Endothelial cell of umbilical vein (primary cell): ENCODE data around the gene DDX25. TPM values are rescaled to one million over a fixed set of nuclear protein-coding genes. Genes with fewer than 3 reads are reported as not detected.

ENCODE experiments used
- BruUV-seq: library from RNA; stranded (reverse); fragments of 400-500 nt; replicated peaks from 2 replicates; lab custom pipeline; 2021; lab: Mats Ljungman, UMichigan
- CTCF ChIA-PET: fragments of 300-600, 350-600 bp; sonication (Branson Sonifier 250); formaldehyde crosslinking; loops from one replicate; lab custom pipeline; 2021; ENCODE audit warnings: antibody characterized with exemption, inconsistent platforms; lab: Charles Lee
- POLR2A ChIA-PET: fragments of 300-600, 350-600 bp; sonication (Branson Sonifier 250); formaldehyde crosslinking; loops from one replicate; lab custom pipeline; 2021; ENCODE audit warnings: antibody characterized with exemption, inconsistent platforms; lab: Charles Lee
- DNase-seq: peaks from one replicate; pipeline ENCODE4 v3.0.0-alpha.2; 2011; ENCODE audit warnings: low read depth, low spot score
- FAIRE-seq: peaks from 2 replicates; lab custom pipeline; 2011; peaks lifted over from hg19 to GRCh38; lab: Jason Lieb, UNC
- H2AFZ ChIP-seq: 2 replicates; pipeline ENCODE4 v1.6.0; 2012; ENCODE audit warnings: low read depth, low read length, control low read depth, inconsistent platforms
- H3K27ac ChIP-seq: 2 replicates; pipeline ENCODE4 v1.5.1; 2011; ENCODE audit warnings: low read depth, mild to moderate bottlenecking, control low read depth, low read length, moderate library complexity; ENCODE audit not compliant: insufficient read depth
- H3K27me3 ChIP-seq, 2 experiments: 2 replicates each; pipeline versions ENCODE4 v1.6.0 to v1.6.1; 2011; ENCODE audit warnings: low read length in 2 of 2, mixed read lengths in 1 of 2; ENCODE audit not compliant: control insufficient read depth in 2 of 2, insufficient read depth in 2 of 2
- H3K36me3 ChIP-seq, 2 experiments: 2 replicates in 1 of 2; 3 replicates in 1 of 2; pipeline ENCODE4 v1.5.1; 2011; ENCODE audit warnings: low read length in 2 of 2, mild to moderate bottlenecking in 1 of 2, moderate library complexity in 1 of 2; ENCODE audit not compliant: control insufficient read depth in 2 of 2, insufficient read depth in 2 of 2; ENCODE audit errors: extremely low read depth in 1 of 2
- H3K4me1 ChIP-seq: 3 replicates; pipeline ENCODE4 v1.5.1; 2011; ENCODE audit warnings: mild to moderate bottlenecking, low read length; ENCODE audit not compliant: control insufficient read depth, insufficient read depth; ENCODE audit errors: extremely low read depth
- H3K4me2 ChIP-seq: 2 replicates; pipeline ENCODE4 v1.6.1; 2011; ENCODE audit warnings: low read length, control low read depth, mixed read lengths; ENCODE audit not compliant: insufficient read depth
- H3K4me3 ChIP-seq, 3 experiments: fragments of 200-600 bp in 1 of 3; sonication (generic), shearing (Covaris generic) in 1 of 3; replicated peaks in 1 of 3; 2 replicates each; pipeline ENCODE4 v1.5.1; 2011 to 2016; ENCODE audit warnings: control low read depth in 3 of 3, low read length in 3 of 3, mild to moderate bottlenecking in 2 of 3, inconsistent platforms in 1 of 3, low read depth in 1 of 3, moderate library complexity in 1 of 3; ENCODE audit not compliant: insufficient read depth in 1 of 3
- H3K79me2 ChIP-seq: 2 replicates; pipeline ENCODE4 v1.6.0; 2012; ENCODE audit warnings: low read length, inconsistent platforms; ENCODE audit not compliant: control insufficient read depth, insufficient read depth
- H3K9ac ChIP-seq: replicated peaks from 2 replicates; pipeline ENCODE3; 2011; ENCODE audit warnings: low read length, control low read depth; ENCODE audit not compliant: insufficient read depth; ENCODE audit errors: extremely low read depth
- H3K9me1 ChIP-seq: replicated peaks from 3 replicates; pipeline ENCODE4 v1.6.0; 2011; ENCODE audit warnings: mild to moderate bottlenecking, low read length; ENCODE audit not compliant: control insufficient read depth, insufficient read depth; ENCODE audit errors: extremely low read depth
- H3K9me3 ChIP-seq: replicated peaks from 2 replicates; pipeline ENCODE4 v1.5.1; 2012; ENCODE audit warnings: low read length, inconsistent platforms; ENCODE audit not compliant: control insufficient read depth, insufficient read depth
- H4K20me1 ChIP-seq: replicated peaks from 2 replicates; pipeline ENCODE3; 2011; ENCODE audit warnings: mild to moderate bottlenecking, low read length; ENCODE audit not compliant: control insufficient read depth, insufficient read depth; ENCODE audit errors: extremely low read depth
- CTCF ChIP-seq, 2 donors: IDR thresholded peaks; 1 replicate in 1 of 2; 2 replicates in 1 of 2; pipeline ENCODE4 v1.5.1; 2011; ENCODE audit warnings: low read length in 2 of 2, mild to moderate bottlenecking in 2 of 2, moderate library complexity in 2 of 2, control low read depth in 1 of 2, inconsistent platforms in 1 of 2, low read depth in 1 of 2; ENCODE audit not compliant: insufficient read depth in 1 of 2; ENCODE audit errors: extremely low read depth in 1 of 2
- FOS ChIP-seq: IDR thresholded peaks from 2 replicates; pipeline ENCODE4 v1.6.1; 2011; ENCODE audit warnings: mild to moderate bottlenecking, low read length, moderate library complexity, borderline replicate concordance; ENCODE audit not compliant: insufficient read depth
- GATA2 ChIP-seq: IDR thresholded peaks from 2 replicates; pipeline ENCODE4 v1.7.0; 2011; ENCODE audit warnings: low read depth, mild to moderate bottlenecking, moderate library complexity, mixed read lengths, low read length; ENCODE audit not compliant: insufficient read length, insufficient read depth
- JUN ChIP-seq: IDR thresholded peaks from 2 replicates; pipeline ENCODE4 v1.6.1; 2011; ENCODE audit warnings: borderline replicate concordance, low read depth; ENCODE audit not compliant: insufficient read length, insufficient read depth
- MAX ChIP-seq: IDR thresholded peaks from 2 replicates; pipeline ENCODE4 v1.6.1; 2011; ENCODE audit not compliant: insufficient read depth, insufficient read length
- MYC ChIP-seq: IDR thresholded peaks from one replicate; pipeline ENCODE4 v1.6.1; 2011; ENCODE audit warnings: mild to moderate bottlenecking, low read depth, low read length
- POLR2A ChIP-seq: IDR thresholded peaks from 2 replicates; pipeline ENCODE4 v1.6.1; 2012; ENCODE audit warnings: low read depth, mild to moderate bottlenecking, control low read depth, low read length
- POLR2AphosphoS5 ChIP-seq: IDR thresholded peaks from 2 replicates; pipeline ENCODE4 v1.6.1; 2012; ENCODE audit warnings: low read depth, mild to moderate bottlenecking, control low read depth, low read length, moderate library complexity; ENCODE audit not compliant: insufficient read depth
- dilution Hi-C: fragments of 300-500 bp; cut with MboI; formaldehyde crosslinking; loops from one replicate; pipeline ENCODE4 v1.15.0; 2019; ENCODE audit warnings: low sequenced_read_pairs; ENCODE audit not compliant: extremely low pct_ligation_motif_present
- intact Hi-C: fragments of 100-400 bp; cut with micrococcal nuclease; formaldehyde crosslinking; loops from one replicate; pipeline ENCODE4 v1.10.0; 2022
- polyA plus RNA-seq, 4 experiments: library from polyadenylated mRNA; depleted of rRNA in 3 of 4; stranded (reverse) in 3 of 4; unstranded in 1 of 4; fragments of >200 nt; gene quantifications; 2 replicates each; pipeline versions ENCODE4 v1.2.1 to v1.2.3, GENCODE V29; 2011 to 2012; ENCODE audit warnings: missing spikeins in 1 of 4
- total RNA-seq: library from RNA; stranded (reverse); gene quantifications from 2 replicates; pipeline ENCODE4 v1.2.3, GENCODE V29; 2021

Gene DDX25
- total and polyA plus RNA-seq, 2 donors (not counting 3 experiments of a cell fraction or from before 2014, with no cell fraction given), result not detected

GRCh38 chr11:125952559-125952958 lies 48.3 kb downstream of the DDX25 start:
- Histone ChIP-seq H3K4me3 (no peak overlapping the region), H3K4me2 (no peak overlapping the region), H3K9ac (no peak overlapping the region), H2AFZ (no peak overlapping the region), H3K36me3 (no peaks in the 10 kb centered on the region), H3K27me3 (no peaks in the 10 kb centered on the region), H4K20me1 (no peaks in the 10 kb centered on the region), H3K79me2 (no peaks in the 10 kb centered on the region), H3K9me3 (no peaks in the 10 kb centered on the region), H3K4me1 (no peaks in the 10 kb centered on the region), H3K27ac (no peak overlapping the region), H3K9me1 (no peaks in the 10 kb centered on the region)
- ChIA-PET CTCF (interaction anchor here (0.9 kb wide), 1 partner anchor 10 kb away, joined by 4 read pairs; no protein-coding TSS in a partner anchor), POLR2A (no interaction called here)
- DNase-seq (no peak), FAIRE-seq (no peak)
- no TSS peak for BruUV-seq
- intact Hi-C loops, result no loop called here
- TF ChIP-seq POLR2AphosphoS5 (no peak), JUN (no peak), MAX (no peak), MYC (no peak), CTCF (IDR thresholded peaks at IDR 0.05; ENCODE audit: extremely low read depth in 1 of 2, insufficient read depth in 1 of 2, low read depth in 1 of 2, low read length in 2 of 2) (no peak), GATA2 (no peak), POLR2A (no peak), FOS (no peak)
- dilution Hi-C loops, result no loop called here
